GM21737 (cell line): ENCODE data around the gene PRM3.
A peak's percentile ranks its signal among the peaks of the same experiment; 100 is the strongest.
"Not testable (repeated sequence)": the region's sequence is repeated elsewhere in the genome, so short reads cannot be mapped to it uniquely, and the experiment has no call there.

ENCODE experiments used
- ATAC-seq: cut with Tn5 transposase; IDR thresholded peaks from one replicate; pipeline ENCODE4 v1.9.1; 2021; ENCODE audit warnings: mild to moderate bottlenecking, moderate library complexity; ENCODE audit not compliant: unreplicated experiment

Gene PRM3

DNA sequence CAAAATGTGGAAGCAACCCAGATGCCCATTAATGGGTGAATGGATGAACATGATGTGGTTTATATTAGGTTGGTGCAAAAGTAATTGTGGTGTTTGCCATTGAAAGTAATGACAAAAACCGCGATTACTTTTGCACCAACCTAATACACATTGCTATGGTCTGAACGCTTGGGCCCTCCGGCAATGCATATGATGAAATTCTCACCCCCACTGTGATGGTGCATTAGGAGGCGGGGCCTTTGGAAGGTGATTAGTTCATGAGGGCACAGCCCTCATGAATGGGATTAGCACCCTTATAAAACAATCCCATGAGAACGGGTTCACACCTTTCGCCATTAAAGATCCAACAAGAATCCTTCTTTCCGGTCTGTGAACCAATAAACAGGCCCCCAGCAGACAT is 33.0 kb upstream of the PRM3 start:
- ATAC-seq, result no peak

DNA sequence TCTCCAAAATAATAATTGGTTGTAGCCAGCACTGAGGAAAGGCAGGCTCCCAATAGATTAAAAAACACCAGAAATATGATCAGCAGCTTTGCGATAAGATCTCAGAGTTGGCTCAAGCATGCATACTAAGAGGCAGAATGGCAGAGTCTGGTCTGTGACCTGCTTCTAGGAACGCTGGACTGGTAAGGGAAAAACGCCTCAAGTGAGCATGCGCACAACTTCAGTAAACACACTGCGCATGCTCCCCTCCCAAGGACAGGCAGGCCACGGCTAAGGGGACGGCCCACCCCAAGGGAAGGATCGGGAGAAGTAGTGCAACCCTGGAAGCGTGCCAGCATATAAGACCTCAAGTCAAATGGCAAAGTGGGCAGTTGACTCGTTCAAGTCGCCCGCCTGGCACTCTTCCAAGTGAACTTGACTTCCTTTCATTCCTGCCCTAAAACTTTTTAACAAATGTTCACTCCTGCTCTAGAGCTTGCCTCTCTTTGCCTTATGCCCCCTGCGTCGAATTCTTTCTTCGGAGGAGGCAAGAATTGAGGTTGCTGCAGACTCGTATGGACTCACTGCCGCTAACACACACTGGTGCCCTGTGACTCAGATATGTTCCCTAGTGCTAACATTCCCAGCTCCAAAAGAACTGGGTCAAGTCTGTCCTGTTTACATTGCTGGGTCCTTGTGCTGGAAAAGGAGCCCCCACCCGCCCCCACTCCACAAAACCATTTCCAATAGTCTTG is 30.1 kb upstream of the PRM3 start:
- no peak for ATAC-seq

DNA sequence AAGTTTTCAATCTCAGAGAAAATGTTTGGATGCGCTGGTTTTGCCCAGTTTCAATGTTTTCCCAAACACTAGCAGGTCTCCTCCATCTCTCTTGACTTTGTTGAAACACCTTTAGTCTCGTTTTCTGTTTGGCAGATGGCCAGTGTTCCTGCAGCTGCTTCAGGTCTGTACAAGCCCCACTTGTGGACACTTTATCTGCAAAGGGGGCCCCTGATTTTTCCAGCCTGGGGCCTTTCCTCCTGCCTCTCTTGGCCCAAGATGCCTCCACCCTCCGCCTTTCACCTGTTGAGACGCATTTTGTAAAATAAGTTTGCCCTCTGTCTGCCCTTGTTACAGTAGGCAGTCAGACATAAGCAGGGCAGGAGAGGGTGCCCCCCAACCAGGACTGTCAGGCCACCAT is 29.5 kb upstream of the PRM3 start:
- no peak for ATAC-seq

DNA sequence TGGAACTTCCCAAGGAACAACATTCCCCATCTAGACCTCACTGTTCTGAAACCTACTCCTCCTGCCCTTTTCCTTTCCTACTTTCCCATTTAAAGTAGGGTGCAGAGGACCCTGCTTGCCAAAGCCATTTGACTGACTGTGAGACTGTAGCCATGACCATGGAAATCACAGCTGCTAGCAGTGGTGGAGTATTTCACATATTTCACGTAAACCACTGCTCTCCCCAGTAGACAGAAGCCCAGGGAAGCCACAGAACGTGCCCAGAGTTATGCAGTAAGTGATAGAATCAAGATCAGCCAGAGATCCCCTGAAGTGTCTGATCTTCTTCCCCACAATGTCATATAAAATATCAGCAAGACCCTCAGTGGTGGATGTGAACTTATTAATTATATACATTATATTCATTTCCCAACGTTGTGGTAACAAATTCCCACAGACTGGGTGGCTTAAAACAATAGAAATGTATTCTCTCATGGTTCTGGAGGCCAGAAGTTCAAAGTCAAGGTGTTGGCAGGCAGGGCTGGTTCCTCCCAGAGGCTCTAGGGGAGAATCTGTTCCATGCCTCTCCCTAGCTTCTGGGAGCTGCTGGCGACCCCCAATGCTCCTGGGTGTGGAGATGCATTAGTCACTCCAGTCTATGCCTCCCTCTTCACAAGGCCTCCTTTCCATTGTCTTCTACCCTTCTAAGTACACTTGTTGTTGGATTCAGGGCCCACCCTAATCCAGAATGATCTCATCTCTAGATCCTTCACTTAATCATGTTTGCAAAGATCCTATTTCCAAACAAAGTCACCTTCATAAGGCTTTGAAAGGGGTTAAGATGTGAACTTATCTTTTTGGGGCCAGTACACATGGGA is 28.4 kb upstream of the PRM3 start:
- no peak for ATAC-seq

DNA sequence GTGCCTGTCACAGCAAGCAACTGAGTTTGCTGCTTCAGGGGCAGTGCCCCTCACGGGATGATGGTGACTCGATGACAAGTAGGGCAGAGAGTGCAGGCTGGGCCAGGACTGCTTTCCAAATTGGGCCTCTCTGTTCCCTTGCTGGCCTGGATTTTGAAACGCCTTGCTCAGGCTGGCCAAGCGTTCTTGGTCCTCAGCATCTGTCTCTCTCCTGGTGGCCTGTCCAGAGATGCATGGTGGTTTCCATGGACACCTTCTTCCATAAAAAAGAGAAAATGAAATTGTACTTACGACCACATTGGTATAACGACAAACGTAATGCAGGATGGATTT is 27.1 kb upstream of the PRM3 start:
- no peak for ATAC-seq

DNA sequence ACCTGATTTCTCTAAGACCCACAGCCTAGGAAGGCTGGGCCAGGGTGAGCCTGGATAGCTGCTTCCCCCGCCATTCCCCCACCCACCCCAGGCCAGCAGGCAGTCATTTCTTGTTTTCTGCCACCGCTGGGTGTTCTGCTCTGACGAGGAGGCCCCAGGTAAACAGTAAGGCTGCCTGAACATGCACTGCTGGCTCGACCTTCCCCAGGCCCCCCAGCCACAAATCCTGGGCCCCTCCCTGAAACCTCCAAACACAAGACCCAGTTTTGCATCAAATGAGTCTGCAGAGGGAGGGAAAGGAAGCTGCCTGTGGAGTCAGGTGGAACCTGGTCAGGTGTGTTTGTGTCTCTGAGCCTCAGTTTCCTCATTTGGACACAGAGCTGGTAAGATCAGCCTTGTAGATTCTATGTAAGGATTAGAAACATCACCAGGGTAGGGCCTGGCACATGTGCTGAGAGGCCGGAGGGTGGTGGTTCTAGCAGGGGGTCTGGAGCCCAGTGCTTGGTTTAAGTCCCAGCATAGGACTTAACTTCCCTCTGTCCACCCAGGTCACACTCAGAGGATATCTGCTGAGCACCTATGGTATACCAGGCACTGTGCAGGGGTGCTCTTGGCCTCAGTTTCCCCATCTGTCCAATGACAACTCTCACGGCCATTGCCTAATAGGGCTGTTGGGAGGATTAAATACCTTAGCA is 26.6 kb upstream of the PRM3 start:
- no peak for ATAC-seq

DNA sequence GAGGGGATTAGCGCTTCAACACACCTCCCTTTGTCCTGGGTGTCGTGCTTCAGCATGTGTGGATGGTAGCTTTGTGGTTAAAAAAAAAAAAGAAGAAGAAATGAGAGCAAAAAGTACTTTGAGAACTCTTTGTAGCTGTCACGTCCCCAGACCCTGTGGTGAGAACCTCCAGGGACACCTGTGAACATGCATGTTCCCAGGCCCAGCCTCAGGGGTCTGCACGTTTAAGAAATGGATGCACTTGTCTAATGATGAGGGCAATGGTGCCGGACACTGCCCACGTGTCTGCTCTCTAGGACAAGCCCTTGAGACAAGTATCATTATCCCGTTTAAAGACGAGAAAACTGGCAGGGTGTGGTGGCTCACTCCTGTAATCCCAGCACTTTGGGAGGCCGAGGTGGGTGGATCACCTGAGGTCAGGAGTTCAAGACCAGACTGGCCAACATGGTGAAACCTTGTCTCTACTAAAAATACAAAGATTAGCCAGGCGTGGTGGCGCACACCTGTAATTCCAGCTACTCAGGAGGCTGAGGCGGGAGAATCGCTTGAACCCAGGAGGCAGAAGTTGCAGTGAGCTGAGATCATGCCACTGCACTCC is 25.6 kb upstream of the PRM3 start:
- ATAC-seq, result not testable (repeated sequence)

DNA sequence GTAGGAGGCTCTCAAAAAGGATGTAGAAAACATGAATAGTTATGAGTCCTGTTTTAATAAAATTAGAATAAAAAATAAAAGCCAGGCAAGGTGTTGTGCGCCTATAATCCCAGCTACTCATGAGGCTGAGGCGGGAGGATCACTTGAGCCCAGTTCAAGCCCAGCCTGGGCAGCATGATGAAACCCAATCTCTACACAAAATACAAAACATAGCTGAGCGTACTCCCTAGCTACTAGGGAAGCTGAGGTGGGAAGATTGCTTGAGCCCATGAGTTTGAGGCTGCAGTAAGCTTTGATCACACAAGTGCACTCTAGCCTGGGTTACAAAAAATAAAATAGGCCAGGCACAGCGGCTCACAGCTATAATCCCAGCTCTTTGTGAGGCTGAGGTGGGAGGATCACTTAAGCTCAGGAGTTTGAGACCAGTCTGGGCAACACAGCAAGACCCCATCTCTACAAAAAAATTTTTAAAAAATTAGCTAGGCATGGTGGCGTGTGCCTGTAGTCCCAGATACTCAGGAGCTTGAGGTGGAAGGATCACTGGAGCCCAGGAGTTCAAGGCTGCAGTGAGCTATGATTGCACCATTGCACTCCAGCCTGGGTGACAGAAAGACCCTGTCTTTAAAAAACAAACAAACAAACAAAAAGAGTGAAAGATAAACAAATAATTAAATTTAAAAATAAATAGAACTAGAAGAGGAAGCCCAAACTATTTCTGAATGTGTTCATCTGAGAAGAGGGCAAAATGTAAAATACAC is 24.9 kb upstream of the PRM3 start:
- ATAC-seq, result no peak

DNA sequence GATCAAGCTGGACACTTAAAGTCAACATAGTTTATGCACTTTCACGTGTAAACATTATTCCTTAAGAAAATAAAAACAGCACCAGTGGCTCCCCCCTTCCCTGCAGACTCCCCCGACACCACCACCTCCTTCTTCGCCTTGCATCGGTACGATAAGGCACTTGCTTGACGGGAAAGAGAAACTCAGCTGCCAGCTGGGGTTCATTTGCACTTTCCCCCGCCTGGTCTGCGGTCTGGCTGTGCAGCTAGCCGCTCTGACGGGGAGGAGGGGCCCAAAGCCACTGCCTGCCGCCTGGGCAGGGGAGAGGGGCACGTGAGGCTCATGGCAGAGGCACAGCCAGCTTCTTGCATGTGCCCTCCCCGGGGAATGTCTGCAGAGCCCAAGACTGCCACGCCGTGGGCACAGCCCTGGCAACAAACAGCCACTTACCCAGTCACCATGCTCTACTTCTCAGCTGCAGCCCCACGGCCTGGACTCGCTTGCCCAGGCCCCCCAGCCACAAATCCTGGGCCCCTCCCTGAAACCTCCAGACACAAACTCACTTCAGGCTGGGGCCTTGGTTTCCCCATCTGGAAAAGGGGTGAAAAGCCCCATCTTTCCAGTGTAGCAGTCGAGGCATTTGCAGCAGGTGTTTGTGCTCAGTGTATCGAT is 24.2 kb upstream of the PRM3 start:
- peak; percentile 74 for ATAC-seq

DNA sequence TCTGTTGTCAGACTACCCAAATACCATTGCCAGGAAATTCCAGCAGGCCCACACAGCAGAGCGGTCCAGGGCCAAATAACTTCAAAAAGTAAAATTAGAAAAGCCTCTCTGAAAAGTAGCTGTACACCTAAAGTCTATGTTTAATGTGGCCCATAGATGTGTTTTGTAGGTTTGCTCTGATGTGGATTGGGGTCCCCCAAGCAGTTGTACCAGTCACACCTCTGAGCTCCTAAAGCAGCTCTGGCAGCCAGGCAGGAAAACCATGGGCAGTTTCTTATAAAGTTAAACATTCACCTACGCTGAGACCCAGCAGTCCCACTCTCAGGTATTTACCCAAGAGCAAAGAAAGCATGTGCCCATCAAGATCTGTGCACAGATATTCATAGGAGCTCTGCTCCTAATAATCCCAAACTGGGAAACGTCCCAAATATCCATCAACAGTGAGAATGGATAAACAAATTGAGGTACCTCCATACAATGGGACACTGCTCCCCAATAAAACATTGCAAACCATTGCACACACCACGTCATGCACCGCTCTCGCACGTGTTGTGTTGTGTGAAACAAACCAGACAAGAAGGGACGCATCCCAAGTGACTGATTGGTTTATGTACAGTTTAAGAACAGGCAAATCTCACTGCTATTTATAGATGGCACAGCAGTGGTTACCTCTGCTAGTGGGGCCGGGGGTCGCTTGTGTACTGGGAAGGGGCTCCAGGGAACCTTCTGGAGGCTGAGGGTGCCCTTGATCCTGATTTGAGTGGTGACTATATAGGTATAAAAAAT is 23.5 kb upstream of the PRM3 start:
- no peak for ATAC-seq

DNA sequence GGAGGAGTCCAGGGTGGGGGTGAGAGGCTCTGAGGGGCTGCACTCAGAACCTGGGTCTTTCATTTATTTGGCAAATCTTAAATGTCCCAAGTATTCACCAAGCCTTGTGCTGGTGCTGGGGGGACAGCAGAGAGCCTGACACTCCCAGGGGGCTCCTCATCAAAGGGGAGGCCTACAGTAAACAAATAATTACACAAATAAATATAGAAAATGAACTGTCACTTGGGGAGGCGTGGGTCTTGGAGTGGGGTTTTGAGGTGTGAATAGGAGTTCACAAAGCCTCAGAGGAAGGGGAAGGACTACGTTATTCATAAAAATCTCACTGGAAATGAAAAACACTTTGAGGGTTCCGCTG is 22.9 kb upstream of the PRM3 start:
- ATAC-seq, result no peak

DNA sequence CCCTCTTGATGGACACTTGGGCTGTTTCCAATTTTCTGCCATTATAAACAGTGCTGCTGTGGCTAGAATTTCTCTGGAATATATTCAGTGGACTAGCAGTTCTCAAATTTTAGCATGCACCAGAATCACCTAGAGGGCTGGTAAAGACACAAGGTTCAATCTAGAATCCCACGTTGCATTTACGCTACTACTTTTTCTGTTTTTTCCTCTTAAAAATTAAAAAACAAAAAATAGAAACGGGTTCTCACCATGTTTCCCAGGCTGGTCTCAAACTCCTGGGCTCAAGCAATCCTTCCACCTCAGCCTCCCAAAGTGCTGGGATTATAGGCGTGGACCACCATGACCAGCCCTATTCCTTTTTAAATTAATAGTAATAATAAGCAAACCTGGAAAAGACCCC is 22.2 kb upstream of the PRM3 start:
- ATAC-seq, result no peak

DNA sequence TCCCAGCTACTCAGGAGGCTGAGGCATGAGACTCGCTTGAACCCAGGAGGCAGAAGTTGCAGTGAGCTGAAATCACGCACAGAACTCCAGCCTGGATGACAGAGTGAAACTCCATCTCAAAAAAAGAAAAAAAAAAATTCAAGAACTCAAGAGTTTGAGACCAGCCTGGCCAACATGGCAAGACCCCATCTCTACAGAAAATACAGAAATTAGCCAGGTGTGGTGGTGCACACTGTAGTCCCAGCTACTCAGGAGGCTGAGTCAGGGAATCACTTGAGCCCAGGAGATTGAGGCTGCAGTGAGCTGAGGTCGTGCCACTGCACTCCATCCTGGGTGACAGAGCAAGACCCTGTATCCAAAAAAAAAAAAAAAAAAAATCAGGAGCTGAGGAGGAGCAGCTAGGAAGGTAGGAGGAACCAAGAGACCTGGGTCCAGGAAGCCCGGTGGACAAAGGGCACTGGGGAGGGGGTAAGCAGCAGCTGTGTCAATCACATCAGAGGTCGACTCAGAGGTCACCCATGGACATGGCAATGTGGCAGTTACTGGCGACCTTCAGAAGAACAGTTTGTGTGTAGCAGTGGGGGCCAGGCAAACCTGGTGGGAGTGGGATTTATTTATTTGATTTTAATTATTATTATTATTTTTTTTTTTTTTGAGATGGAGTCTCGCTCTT is 18.8 kb upstream of the PRM3 start:
- ATAC-seq, result no peak

DNA sequence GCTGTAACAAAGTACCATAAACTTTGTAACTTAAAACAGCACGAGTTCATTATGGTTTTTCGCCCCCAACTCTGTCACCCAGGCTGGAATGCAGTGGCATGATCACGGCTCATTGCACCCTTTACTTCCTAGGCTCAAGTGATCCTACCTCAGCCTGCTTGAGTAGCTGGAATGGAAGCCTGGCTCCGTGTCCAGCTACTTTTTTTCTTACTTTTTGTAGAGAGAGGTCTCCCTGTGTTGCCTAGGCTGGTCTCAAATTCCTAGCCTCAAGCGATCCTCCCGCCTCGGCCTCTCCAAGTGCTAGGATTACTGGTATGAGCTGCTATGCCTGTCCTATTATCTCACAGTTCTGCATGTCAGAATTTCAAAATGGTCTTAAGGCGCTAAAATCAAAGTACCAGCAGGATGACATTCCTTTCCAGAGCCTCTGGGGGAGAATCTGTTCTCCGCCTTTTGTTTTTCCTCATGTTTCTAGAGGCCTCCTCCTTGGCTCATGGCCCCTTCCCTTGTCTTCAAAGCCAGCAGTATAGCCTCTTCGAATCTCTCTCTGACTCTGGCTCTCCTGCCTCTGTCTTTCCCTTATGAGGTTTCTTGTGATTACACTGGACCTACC is 17.8 kb upstream of the PRM3 start:
- ATAC-seq, result no peak

DNA sequence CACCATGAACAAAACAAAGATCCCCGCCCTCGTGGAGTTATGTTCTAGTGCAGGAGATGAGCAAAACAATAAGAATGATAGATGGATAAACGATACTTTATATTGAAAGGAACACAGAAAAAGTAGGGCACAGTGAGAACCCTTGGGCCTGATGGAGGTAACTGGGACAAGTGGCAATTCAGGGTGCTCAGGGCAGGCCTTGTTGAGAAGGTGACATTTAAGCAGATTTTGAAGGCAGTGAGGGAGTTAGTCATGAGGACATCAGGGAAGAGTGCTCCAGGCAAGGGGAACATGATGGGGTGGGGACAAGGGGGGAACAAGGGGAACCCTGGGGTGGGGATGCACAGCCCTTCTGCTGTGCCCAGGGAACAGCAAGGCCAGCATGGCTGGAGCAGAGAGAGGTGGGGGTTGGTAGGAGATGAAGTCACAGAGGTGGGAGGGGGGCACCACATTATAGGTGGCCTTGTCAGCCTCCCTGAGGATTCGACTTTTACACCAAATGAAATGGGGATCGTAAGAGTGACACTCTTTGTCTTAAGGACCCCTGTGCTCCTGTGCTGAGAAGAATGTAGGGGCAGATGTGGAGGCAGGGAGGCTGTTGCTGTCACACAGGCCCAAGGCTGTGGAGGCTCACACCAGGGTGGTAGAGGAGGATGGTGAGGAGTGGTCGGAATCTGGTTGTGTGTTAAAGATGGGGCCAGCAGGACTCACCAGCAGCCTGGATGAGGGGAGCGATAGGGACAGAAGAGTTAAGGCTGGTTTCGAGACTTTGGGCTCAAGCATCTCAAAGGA is 16.9 kb upstream of the PRM3 start:
- no peak for ATAC-seq

DNA sequence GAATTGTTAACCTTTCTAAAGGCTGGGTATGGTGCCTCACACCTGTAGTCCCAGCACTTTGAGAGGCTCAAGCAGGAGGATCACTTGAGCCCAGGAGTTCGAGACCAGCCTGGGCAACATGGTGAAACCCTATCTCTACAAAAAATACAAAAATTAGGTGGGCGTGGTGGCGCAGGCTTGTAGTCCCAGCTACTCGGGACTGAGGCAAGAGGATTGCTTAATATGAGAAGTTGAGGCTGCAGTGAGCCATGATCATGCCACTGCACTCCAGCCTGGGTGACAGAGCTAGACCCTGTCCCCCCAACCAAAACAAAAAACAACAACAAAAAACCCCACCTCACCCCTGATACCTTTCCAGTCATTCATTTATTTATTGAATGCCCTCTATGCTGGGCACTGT is 16.3 kb upstream of the PRM3 start:
- not testable (repeated sequence) for ATAC-seq

DNA sequence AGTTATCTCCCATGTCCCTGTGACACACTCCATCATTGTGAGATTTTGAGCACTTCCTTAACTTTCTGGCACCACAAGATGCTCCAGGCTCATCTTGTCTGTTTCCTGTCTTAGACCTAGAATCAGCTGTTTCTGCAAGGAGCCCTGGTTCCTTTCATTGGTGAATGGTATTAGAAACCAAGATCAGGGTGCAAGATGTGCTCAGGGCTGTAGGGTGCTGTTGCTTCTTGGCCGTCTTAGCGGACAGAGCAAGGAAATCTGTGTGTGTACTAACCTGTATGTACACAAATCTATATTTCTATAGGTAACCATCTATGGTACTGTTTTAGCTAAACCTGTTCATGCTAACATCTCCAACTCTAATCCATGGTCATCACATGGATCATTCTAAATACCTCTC is 15.8 kb upstream of the PRM3 start:
- ATAC-seq, result no peak

DNA sequence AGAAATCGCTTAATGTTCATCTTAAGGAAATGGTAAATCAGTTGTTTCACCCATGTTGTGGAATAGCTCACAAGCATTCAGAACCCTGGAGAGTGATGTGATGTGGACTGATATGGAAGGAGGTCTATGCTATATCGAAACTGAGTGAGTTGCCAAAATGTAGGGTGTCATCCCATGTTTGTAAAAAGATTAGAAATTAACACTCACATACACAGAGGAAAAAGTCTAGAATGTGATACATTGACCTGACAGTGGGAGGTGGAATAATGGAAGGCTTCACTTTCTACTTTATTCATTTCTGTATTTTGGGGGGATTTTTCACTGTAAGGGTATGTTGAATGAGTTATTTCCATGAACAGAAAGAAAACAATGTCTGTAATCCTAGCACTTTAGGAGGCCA is 12.4 kb upstream of the PRM3 start:
- no peak for ATAC-seq
